A673 (cell line): Measurements from ENCODE around the gene THRSP.

Experiments used
- EZH2 ChIP-seq: fragments of 200-600 bp; sonication (generic); IDR thresholded peaks from 2 replicates; pipeline ENCODE4 v1.6.1; 2017; ENCODE audit warnings: borderline replicate concordance, low read depth, mild to moderate bottlenecking, mixed read lengths, antibody characterized with exemption, low read length; ENCODE audit not compliant: poor library complexity, severe bottlenecking
- TF ChIP-seq, protein P1 (sequence below): fragments of 300-800, 200-600 bp; sonication (generic); conservative IDR thresholded peaks from 2 replicates; pipeline ENCODE4 v1.5.1; 2017; ENCODE audit warnings: low read depth, mild to moderate bottlenecking, antibody characterized with exemption, low read length, moderate library complexity, mixed read lengths

DNA sequence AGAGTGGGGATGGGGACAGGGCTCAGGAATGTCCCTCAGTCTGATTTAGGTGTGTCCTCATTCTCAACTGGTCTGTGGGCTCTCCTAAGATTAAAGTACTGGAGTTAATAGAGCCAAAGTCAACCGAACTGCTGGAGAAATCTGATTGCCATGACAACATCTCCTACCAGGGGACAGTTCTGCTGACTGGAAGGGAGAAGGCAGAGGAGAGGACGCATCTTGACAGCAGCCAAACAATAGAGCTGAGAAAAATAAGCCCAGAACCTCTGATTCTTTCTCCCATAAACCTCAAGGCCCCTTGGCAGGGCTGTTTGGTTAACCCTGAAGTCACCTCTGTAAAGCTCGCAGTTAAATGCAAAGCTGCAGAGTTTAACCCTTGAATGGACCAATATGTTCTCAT is 43.4 kb upstream of the THRSP start:
- TF ChIP-seq, protein P1, sequence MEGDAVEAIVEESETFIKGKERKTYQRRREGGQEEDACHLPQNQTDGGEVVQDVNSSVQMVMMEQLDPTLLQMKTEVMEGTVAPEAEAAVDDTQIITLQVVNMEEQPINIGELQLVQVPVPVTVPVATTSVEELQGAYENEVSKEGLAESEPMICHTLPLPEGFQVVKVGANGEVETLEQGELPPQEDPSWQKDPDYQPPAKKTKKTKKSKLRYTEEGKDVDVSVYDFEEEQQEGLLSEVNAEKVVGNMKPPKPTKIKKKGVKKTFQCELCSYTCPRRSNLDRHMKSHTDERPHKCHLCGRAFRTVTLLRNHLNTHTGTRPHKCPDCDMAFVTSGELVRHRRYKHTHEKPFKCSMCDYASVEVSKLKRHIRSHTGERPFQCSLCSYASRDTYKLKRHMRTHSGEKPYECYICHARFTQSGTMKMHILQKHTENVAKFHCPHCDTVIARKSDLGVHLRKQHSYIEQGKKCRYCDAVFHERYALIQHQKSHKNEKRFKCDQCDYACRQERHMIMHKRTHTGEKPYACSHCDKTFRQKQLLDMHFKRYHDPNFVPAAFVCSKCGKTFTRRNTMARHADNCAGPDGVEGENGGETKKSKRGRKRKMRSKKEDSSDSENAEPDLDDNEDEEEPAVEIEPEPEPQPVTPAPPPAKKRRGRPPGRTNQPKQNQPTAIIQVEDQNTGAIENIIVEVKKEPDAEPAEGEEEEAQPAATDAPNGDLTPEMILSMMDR, result no peak
- no peak for TF ChIP-seq EZH2
